ENCODE data around the gene ALAD.
"Not testable (repeated sequence)": the region's sequence is repeated elsewhere in the genome, so short reads cannot be mapped to it uniquely, and the experiment has no call there.

Gene ALAD

DNA sequence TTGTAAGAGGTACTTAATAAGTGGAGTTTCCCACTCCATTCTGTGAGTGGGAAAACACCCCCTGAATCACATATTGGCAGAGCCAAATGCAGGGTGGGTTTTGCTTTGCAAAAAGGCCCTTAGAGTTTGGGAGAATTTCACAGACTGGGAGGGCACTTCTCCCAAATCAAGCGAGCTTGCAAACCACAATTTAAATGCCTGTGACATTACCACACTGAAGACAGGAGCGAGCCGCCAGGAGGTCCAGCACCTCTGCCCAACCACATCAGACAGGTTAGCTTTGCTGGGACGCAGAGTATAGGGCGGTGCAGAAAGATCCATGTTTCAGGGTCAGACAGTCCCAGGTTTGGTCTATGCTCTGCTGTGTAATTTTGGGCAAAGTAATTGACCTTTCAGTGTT lies 2.3 kb downstream of the ALAD start:
- DNase-seq (ENCODE audit: low read depth, low spot score) = no peak

DNA sequence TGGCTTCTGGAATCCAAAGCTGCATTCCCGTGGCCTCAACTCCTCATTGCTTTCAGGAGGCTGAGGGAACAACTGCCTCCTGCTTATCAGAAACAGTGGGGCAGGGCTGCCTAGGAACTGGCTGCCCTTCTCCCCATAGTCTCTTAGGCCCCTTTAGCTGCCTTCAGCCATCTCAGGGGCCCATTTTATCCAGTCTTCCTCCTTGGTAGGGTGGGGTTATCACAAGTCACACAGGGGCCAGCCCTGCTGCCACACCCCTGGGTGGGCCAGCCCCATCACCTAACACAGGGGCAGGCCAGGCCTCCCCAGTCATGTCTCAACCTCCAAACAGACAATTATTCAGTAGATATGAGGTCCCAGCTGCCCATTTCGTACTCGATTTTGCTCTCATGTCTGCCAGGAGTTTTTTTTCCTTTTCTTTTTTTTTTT lies 3.9 kb downstream of the ALAD start:
- no peak for DNase-seq (ENCODE audit: low read depth, low spot score)

DNA sequence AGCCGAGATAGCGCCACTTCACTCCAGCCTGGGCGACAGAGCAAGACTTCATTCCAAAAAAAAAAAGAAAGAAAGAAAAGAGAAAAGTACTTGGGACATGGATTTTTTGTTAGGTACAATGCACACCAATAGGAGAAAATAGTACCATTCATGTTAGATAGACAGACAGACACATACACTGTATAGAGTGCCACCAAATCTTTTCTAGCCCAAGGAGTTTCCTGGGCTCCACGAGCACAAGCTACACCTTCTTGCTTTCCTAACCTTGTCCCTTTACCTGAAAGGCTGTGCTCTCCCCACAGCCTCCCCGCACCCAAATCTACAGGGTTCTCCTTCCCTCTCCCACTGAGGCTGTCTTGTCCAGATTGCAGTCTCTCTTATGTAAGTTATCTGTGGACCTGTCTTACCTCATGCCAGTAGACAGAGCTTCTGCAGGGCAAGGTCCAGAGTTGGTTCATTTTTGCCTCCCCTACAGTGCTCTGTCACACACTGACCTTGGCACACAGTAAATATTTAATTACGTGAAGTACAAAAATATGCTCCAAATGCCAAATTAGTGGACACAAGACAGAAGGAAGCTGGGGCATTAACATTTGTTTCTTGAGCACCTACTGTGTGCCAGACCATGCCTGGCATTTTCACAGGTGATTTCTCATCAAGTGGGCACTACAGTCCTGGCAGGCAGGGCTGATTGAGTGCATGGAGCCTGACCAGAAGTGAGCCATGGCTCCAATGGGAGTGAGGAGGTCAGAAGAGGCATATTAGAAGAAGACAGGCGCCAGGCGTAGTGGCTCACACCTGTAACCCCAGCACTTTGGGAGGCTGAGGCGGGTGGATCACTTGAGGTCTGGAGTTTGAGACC lies 5.9 kb downstream of the ALAD start:
- DNase-seq (ENCODE audit: low read depth, low spot score) = no peak

DNA sequence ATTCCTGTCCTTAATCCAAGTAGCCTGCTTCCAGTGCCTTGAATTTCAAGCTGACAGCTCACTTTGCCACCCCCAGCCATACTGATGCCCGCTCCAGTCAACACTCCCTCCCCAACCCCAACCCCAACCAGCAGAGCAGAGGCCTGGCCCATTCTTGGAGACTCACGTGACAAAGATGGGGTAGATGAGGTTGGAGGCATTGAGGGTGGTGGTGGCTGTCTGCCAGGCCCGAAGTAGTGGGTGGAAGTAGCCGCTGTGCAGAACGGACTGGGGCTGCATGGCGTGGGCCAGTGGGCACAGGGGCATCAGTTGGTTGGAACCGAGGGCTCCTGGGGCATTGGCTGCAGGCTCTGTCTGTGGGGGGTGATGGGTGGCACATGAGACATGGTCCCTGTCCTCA lies 7.8 kb downstream of the ALAD start:
- DNase-seq (ENCODE audit: low read depth, low spot score) = no peak

DNA sequence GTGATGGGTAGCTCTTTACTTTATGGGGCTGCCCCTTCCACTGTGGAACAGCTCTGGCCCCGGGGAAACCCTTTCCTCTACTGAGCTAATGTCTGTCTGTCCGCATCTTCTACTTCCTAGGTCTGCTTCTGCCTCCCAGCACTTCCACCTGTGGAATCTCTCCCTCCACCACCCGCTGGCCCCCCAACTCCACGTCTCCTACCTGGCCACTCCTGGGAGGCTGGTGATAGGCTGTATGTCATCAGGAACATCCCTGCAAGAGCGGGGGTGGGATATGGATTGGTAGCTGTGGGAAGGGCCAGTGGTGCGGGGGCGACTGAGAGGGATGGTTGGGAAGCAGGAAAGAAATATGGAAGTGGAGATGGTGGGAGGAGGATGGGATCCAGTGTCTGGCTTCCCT lies 9.2 kb downstream of the ALAD start:
- no peak for DNase-seq (ENCODE audit: low read depth, low spot score)

DNA sequence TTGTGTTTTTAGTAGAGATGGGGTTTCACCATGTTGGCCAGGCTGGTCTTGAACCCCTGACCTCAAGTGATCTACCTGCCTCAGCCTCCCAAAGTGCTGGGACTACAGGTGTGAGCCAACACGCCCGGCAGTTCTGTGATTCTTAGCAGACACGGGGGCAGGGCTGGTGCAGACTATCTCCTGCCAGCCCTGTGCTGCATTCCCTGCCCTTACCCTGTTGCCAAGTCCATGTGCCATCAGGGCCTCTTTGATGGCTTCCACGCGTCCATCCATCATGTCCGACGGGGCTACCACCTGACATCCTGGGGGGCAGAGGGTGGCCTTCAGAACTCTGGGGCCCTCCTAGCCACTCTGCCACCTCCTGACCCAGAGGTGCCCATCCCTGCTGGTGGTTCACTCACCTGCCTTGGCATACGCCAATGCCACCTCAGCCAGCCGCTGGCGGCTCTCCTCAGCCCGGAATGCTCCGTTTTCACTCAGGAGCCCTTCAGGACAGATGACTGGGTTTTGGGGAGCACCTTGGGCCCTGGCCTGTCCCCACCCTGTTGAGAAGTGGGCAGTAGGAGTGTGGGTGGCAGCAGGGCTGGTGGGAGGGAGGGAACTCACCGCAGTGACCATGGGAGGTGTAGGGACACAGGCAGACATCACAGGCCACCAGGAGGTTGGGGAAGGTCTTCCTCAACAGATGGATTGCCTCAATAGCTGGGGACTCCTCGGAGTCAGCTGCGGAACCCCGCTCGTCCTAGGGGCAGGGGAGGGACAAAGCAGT lies 10.7 kb downstream of the ALAD start:
- DNase-seq (ENCODE audit: low read depth, low spot score) = no peak

DNA sequence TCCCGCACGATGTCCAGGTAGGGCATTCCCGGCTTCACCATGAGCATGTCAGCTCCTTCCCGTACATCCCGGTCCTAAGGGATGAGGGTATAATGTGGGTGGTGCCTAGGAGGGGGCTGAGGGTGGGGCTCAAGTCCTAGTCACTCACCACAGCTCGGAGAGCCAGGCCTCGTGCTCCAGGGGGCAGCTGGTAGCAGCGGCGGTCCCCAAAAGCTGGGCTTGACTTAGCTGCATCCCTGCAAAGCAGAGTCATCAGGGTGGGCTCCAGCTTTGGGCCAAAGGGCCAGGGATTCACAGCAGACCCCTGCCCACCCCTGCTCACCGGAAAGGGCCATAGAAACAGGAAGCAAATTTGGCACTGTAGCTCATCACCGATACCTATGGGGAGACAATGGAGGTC lies 11.6 kb downstream of the ALAD start:
- no peak for DNase-seq (ENCODE audit: low read depth, low spot score)

DNA sequence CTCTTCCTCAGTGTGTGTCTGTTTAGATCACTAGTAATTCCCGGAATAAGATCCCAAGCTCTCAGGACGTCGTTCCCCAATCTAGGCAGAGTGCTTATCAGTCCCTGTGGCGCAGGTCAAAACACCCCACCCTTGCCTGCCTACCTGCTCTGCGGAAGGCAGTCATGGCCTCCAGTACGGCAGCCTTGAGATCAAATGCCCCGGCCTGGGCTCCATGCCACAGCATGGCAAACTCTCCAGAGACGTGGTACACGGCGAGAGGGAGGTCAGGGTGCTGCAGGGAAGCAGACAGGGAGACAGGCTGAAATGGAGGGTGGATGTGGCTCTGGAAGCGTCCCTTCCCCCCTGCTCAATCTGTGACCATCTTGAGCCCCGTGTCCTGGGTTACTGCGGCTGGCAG lies 12.3 kb downstream of the ALAD start:
- no peak for DNase-seq (ENCODE audit: low read depth, low spot score)

DNA sequence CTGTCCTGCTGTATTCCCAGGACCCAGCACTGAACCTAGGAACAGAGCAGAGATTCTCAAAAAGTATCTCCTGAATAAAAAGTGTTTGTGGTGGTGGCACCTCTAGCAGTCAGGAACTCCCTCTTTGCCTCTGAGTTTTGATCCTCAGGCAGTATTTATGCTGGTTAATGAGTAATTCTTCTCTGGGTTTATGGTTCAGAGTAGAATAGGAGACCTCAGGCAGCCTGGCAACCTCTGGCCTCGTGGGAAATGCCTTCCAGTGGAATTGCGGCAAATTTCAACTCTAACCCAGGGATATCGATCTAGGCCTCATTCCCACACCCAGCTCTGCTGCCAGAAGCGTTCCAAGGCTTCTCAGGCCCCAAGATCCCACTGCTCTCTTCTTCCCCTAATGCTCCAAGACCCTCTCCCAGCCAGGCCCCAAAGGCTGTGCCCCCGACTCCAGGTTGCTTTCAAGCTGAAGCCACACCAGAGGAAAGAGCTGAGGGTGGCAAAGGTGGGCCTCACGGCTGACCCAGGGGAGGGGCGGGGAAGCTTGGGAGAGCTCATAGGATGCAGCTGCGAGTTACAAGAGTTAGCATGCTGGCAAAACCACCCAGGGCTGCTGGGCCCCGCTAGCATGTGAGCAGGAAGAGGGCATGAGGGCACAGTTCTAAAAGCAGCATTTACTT lies 13.4 kb downstream of the ALAD start:
- no peak for DNase-seq (ENCODE audit: low read depth, low spot score)

DNA sequence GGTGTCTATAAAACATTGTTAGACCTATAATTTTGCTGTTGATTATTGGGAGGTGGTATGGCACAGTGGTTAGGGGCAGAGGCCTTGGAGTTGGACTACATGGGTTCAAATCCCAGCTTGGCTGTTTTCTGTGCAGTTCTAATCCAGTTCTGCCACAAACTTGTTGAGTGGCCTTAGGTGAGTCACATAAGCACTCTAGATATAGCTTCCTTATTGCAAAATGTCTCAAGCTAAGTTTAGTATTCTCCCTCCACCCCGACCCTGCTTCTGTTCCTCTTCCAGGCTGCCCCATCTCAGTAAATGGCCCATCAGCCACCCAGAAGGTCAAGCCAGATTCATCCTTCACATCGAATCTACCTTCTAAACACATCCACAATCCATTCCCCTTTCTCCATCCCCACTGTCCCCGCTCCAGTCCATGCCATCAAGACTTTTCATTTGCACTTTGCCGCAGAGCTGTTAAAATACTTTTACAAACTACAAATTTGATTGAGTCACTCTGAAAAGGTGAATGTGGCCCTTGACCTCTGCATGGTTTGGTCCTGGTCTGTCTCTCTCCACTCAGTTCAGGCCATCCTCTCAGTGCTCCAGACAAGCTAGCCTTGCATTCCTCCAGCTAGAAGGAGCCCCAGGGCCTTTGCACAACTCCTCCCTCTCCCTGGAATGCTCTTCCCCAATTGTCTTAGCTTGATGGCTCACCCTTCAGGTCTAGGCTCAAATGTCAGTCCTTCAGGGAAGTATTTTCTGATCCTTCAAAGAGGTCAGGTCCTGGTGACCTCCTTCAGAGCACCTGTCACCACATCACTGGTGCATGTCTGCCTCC lies 14.3 kb downstream of the ALAD start:
- DNase-seq (ENCODE audit: low read depth, low spot score) = no peak

DNA sequence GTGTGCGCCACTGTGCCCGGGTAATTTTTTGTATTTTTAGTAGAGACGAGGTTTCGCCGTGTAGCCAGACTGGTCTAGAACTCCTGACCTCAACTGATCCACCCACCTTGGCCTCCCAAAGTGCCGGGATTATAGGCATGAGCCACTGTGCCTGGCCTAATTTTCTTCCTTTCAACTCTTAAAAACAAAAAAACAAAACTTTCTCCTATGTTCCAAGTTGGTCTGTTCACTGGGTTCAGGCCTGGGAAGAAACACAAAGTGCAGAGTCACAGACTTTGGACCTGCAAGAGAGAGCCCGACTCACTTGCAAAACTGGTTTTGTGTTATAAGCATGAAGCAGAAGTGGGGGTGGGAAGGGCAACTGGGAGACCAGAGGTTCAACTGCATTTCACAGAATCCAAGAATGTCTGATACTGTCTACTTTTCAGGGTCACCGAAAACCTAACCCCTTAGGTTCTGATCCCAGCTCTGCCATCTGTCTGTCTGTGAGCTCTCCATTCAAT lies 19.1 kb downstream of the ALAD start:
- no peak for DNase-seq (ENCODE audit: low read depth, low spot score)

DNA sequence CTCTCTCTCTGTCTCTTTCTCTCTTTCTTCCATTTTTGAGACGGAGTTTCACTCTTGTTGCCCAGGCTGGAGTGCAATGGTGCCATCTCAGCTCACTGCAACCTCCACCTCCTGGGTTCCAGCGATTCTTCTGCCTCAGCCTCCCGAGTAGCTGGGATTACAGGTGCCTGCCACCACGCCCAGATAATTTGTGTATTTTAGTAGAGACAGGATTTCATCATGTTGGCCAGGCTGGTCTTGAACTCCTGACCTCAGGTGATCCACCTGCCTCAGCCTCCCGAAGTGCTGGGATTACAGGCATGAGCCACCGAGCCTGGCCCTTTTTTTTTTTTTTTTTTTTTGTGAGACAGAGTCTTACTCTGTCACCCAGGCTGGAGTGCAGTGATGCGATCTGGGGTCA lies 19.6 kb downstream of the ALAD start:
- DNase-seq (ENCODE audit: low read depth, low spot score) = not testable (repeated sequence)

DNA sequence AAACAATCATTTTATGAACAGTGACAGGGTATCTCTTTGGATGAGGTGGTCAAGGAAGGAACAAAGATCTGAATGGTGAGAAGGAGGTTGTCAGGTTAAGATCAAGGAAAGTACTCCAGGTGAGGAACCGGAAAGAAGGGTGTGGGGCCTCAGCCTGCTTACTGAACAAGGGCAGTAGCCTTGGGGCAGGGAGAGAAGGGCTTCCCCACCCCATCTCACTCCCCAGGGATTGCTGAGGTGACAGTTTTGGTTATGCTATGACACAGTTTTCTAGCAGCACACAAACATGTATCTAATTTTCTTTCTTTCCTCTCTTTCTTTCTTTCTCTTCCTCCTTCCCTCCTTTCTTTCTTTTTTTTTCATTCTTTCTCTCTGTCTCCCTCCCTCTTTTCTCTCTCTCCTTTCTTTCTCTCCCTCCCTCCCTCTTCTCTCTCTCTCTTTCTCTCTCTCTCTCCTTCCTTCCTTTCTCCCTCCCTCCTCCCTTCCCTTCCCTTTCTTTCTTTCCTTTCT lies 20.2 kb downstream of the ALAD start:
- DNase-seq (ENCODE audit: low read depth, low spot score) = no peak

DNA sequence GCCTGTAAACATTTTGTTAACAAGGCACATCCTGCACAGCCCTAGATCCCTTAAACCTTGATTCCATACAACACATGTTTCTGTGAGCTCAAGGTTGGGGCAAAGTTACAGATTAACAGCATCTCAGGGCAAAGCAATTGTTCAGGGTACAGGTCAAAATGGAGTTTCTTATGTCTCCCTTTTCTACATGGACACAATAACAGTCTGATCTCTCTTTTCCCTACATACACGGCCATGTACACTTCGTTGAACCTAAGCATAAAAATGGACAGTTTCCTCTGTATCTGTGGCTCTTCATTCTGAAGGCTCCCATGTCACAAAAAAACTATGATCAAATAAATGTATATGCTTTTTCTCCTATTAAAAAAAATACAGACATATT lies 21.3 kb downstream of the ALAD start:
- not testable (repeated sequence) for DNase-seq (ENCODE audit: low read depth, low spot score)

DNA sequence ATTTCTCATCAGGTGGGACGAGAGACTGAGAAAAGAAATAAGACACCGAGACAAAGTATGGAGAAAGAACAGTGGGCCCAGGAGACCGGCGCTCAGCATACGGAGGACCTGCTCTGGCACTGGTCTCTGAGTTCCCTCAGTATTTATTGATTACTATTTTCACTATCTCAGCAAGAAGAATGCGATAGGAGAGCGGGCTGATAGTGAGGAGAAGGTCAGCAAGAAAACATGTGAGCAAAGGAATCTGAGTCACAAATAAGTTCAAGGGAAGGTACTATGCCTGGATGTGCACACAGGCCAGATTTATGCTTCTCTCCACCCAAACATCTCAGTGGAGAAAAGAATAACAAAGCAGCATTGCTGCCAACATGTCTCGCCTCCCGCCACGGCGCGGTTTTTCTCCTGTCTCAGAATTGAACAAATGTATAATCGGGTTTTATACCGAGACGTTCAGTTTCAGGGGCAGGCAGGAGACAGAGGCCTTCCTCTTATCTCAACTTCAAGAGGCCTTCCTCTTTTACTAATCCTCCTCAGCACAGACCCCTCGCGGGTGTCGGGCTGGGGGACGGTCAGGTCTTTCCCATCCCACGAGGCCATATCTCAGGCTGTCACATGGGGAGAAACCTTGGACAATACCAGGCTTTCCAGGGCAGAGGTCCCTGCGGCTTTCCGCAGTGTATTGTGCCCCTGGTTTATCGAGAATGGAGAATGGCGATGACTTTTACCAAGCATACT lies 21.8 kb downstream of the ALAD start:
- not testable (repeated sequence) for DNase-seq (ENCODE audit: low read depth, low spot score)

DNA sequence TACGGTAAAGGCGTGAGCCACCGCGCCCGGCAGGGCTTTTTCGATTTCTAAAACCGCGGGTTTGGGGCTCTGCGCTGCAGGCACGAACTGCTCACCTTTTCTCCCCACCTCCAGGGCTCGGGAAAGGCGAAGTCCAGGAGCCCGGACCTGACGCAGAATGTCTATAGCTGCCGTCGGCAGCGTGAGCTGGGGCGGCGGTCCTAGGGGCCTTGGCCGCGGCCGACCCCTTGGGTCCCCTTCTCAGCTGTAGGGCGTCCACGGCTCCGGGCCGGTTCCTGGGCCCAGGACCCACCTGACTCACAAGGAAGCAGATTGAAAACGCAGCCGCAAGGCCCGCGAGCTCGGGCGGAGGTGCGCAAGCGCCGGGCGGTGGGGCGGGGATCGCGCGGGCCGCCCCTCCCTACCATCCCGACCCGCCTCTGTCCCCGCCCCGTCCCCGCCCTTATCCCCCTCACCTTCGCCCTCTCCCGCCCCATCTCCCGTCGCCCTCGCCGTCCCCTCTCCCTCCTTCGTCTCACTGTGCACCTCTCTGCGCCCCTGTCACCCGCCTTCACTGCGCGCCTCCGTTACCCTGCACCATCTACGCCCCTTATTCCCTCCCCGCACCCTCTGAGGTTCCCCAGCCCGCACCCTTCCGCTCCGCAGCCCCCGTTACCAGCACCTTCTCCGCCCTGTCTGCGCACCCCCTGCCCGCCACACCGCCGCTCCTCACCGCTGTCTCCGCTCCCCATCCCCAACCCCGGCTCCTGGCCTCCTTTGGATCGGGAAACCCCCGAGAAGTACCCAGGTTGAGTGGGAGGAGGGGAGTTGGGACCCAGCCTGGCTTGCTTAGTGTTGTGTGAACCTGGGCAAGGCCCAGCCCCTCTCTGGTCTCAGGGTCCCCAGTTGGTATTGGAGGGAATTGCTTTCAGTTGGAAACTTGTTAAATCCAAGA lies 24.2 kb downstream of the ALAD start, which contains the start of gene HDHD3:
Gene HDHD3 (minus strand): TSS at position 353 of the 934 bp plus-strand sequence. CDS start 2,632 bp downstream, outside the sequence.
- no peak for DNase-seq (ENCODE audit: low read depth, low spot score)

DNA sequence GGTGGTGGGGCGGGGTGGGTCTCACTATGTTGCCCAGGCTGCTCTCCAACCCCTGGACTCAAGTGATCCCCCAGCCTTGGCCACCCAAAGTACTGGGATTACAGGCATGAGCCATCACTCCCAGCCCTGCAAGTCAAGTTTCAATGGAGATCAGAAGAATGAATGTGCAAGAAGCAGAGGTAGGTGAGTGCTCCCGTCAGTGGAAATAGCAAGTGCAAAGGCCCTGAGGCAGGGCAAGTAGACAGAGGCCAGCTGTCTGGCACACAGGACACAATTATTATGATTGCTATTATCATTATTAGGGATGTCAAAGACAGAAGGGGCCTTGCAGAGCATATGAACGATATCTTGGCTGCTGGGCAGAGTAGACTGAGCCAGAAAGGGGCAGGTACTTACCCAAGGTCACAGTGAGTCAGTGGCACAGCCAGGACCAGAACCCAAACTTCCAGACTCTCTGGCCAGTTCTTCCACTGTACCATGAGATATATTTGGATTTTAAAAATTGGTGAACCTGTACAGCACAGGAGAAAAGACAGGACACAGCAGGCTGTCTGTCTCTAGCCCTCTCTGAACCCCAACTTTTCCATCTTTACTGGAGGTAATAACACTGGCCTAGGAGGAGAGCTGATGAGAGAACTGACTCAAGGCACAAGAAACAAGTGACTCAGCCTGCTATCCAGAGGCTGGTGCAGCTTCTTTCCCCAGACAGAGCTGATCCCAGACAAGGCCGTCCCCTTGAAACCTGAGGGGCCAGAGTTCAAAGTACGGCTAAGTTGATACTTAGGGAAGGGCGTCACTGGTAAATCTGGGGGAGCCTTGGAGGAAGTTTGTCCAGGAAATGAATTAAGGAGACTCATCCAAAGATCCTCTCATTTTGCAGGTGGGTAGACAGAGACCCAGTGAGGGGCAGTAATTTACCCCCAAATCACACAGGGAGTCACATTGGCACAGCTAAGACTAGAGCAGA lies 25.7 kb downstream of the ALAD start:
- no peak for DNase-seq (ENCODE audit: low read depth, low spot score)

All from iPS DF 19.7 (cell line).